Measurements from ENCODE around the gene YPEL4. TPM values are rescaled to one million over a fixed set of nuclear protein-coding genes. Genes with fewer than 3 reads are reported as not detected.

Gene YPEL4
- total RNA-seq, 2 experiments from 2014 or later, result 0.38 to 0.56 TPM

- Mint-ChIP-seq H3K9me3 (no peaks in the 10 kb centered on the region), H3K36me3 (no peaks in the 10 kb centered on the region), H3K4me1 (no peaks in the 10 kb centered on the region), H3K27ac (no peak overlapping the region), H3K4me3 (no peak overlapping the region), H3K27me3 (peaks cover 33% of the 10 kb centered on the region)
- no peak for DNase-seq
These were observed 51.5 kb downstream of the YPEL4 start for GRCh38 chr11:57597916-57598830.

- no peak within 1 kb of the TSS for H3K4me3 Mint-ChIP-seq
- H3K9me3 Mint-ChIP-seq, result no peaks in the 10 kb centered on the region
- H3K27me3 Mint-ChIP-seq, result peaks cover 33% of the 10 kb centered on the region
- no peaks in the 10 kb centered on the region for H3K36me3 Mint-ChIP-seq
- H3K4me1 Mint-ChIP-seq, result no peaks in the 10 kb centered on the region
- no peak for DNase-seq
- H3K27ac Mint-ChIP-seq, result no peak within 1 kb of the TSS
These were observed 52.2 kb downstream of the YPEL4 start, which contains the start of gene SERPING1 for GRCh38 chr11:57597461-57597915. Gene SERPING1 (plus strand): TSS chr11:57597685. CDS start chr11:57598271, 586 bp downstream.

GRCh38 chr11:57596266-57596885 is 53.3 kb downstream of the YPEL4 start:
- H3K27me3 Mint-ChIP-seq, result peaks cover 33% of the 10 kb centered on the region
- no peaks in the 10 kb centered on the region for H3K4me1 Mint-ChIP-seq
- H3K27ac Mint-ChIP-seq, result no peak overlapping the region
- DNase-seq, result no peak
- H3K4me3 Mint-ChIP-seq, result no peak overlapping the region
- H3K9me3 Mint-ChIP-seq, result no peaks in the 10 kb centered on the region
- no peaks in the 10 kb centered on the region for H3K36me3 Mint-ChIP-seq

Other genes with a start within 250 kb of the YPEL4 start
- 100 to 1,000 TPM; 331 to 348 TPM for gene SLC43A3, start 222.8 kb downstream of the YPEL4 start, total RNA-seq
- gene RTN4RL2, start 189.4 kb downstream of the YPEL4 start, total RNA-seq, result under 1 TPM; 0.43 to 0.44 TPM
- gene SLC43A1, start 134.2 kb downstream of the YPEL4 start, total RNA-seq, result 10 to 100 TPM; 36.8 to 37.1 TPM
- gene TIMM10, start 119.2 kb downstream of the YPEL4 start, total RNA-seq, result 100 to 1,000 TPM; 134 to 137 TPM
- gene SMTNL1, start 112.3 kb downstream of the YPEL4 start, total RNA-seq, result not detected
- gene UBE2L6, start 82.2 kb downstream of the YPEL4 start, total RNA-seq, result 100 to 1,000 TPM; 200 to 208 TPM
- gene SERPING1, start 52.2 kb downstream of the YPEL4 start, total RNA-seq, result under 1 TPM; 0.41 to 0.68 TPM
- 10 to 100 TPM; 22.0 to 22.2 TPM for gene CLP1, start 7.8 kb upstream of the YPEL4 start, total RNA-seq
- 10 to 100 TPM; 74.0 to 78.6 TPM for gene ZDHHC5, start 18.2 kb upstream of the YPEL4 start, total RNA-seq
- 10 to 100 TPM; 13.8 to 14.9 TPM for gene MED19, start 62.3 kb upstream of the YPEL4 start, total RNA-seq
- gene TMX2, start 62.7 kb upstream of the YPEL4 start, total RNA-seq, result 10 to 100 TPM; 94.9 to 99.1 TPM
- gene SELENOH, start 91.6 kb upstream of the YPEL4 start, total RNA-seq, result 100 to 1,000 TPM; 255 to 290 TPM
- gene BTBD18, start 101.9 kb upstream of the YPEL4 start, total RNA-seq, result not detected
- 1 to 10 TPM; 6.4 to 8.2 TPM for gene CTNND1, start 111.9 kb upstream of the YPEL4 start, total RNA-seq

Data from activated naive CD8-positive, alpha-beta T cell treated with anti-CD3 and anti-CD28 coated beads for 36 hours (primary cell).